Mammary epithelial cell (primary cell): ENCODE data around the gene KDM6B.

Experiments
- EZH2 ChIP-seq: IDR thresholded peaks from 2 replicates; pipeline ENCODE4 v1.6.1; 2012; ENCODE audit warnings: low read length, inconsistent platforms, borderline replicate concordance
- TF ChIP-seq, protein P1 (sequence below), 2 donors: IDR thresholded peaks in 1 of 2; conservative IDR thresholded peaks in 1 of 2; 2 replicates each; pipeline ENCODE4 v1.5.1; 2011 to 2012; ENCODE audit warnings: inconsistent platforms in 2 of 2, low read length in 2 of 2, mild to moderate bottlenecking in 2 of 2, control low read depth in 1 of 2, low read depth in 1 of 2; ENCODE audit not compliant: insufficient read depth in 1 of 2; ENCODE audit errors: extremely low read depth in 1 of 2

DNA sequence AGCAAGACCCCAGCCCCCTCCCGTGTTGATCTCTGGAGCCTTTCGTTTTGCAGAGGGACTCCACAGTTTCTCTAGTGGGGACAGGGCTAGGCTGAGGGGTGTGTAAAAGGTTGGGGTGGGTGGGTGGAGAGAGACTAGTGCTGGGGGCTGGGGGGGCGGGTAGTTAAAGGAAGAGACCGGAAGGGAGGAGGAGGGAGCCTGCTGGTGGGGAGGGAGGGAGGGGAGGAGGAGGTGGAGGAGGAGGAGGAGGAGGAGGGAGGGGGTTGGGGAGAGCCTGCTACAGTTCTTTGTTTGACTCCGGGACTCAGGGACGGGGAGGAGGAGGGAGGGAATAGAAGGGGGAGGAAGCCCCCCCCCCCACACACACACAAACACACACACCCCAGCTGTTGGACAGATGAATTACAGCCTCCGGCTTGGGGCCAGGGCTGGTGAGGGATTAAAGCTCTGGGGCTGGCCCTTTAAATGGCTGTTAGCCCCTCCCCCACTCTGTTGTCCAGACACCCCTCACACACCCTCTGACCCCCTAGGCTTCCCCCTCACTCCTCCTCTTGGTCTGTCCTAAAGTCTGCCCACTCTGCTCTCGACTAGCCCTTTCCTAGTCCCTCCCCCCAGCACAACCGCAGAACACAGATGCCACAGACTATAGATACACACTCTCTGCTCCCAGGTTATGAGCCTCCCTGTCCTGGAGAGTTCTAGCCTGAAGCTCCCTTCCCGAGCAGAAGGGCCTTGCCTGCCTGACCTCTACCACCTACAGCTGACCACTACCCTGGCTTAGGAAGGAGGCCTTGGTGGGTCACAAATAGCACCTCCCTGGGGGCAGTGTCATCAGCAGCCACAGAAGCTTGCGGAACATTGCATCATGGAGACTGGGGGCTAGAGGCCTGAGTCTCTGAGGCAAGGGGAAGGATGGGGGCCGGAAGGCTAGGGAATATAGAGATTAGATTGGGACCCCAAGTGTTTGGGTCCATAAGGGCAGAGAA lies 4.4 kb downstream of the KDM6B start:
- TF ChIP-seq, protein P1, sequence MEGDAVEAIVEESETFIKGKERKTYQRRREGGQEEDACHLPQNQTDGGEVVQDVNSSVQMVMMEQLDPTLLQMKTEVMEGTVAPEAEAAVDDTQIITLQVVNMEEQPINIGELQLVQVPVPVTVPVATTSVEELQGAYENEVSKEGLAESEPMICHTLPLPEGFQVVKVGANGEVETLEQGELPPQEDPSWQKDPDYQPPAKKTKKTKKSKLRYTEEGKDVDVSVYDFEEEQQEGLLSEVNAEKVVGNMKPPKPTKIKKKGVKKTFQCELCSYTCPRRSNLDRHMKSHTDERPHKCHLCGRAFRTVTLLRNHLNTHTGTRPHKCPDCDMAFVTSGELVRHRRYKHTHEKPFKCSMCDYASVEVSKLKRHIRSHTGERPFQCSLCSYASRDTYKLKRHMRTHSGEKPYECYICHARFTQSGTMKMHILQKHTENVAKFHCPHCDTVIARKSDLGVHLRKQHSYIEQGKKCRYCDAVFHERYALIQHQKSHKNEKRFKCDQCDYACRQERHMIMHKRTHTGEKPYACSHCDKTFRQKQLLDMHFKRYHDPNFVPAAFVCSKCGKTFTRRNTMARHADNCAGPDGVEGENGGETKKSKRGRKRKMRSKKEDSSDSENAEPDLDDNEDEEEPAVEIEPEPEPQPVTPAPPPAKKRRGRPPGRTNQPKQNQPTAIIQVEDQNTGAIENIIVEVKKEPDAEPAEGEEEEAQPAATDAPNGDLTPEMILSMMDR (conservative IDR thresholded peaks at IDR 0.05 in 1 of 2, IDR thresholded peaks at IDR 0.05 in 1 of 2; ENCODE audit: extremely low read depth in 1 of 2, insufficient read depth in 1 of 2, low read depth in 1 of 2, low read length in 2 of 2): no peak
- no peak for TF ChIP-seq EZH2
